Peyer's patch (tissue), 4 donors: ENCODE data around the gene SLC7A9.

ENCODE experiments used
- POLR2A ChIP-seq, 2 donors: fragments of 450-650 bp; IDR thresholded peaks; one replicate each; pipeline ENCODE4 v1.5.1; 2017; ENCODE audit warnings: antibody characterized with exemption in 2 of 2, mild to moderate bottlenecking in 2 of 2, moderate library complexity in 2 of 2
- TF ChIP-seq, protein P1 (sequence below), 6 experiments: fragments of 450-650 bp in 4 of 6; fragments of 200-600 bp in 2 of 6; sonication (generic) in 1 of 6; IDR thresholded peaks; one replicate each; pipeline ENCODE4 v1.5.1; 2017 to 2019; ENCODE audit warnings: antibody characterized with exemption in 6 of 6, mild to moderate bottlenecking in 3 of 6, moderate library complexity in 1 of 6

DNA sequence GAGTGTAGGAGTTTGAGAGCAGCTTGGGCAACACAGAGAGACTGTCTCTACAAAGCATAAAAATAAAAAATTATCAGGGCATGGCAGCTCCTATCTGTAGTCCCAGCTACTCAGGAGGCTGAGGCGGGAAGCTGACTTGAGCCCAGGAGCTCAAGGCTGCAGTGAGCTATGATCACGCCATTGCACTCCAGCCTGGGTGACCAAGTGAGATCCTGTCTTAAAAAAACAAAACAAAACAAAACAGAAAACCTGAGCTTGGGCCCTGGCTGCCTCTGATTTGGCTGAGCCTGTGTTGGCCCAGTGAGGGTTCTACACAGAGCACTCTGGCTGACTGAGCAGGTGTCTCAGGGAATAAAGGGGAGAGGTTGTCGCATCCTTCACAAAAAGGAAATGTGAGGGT lies 8.0 kb downstream of the SLC7A9 start:
- TF ChIP-seq, protein P1, sequence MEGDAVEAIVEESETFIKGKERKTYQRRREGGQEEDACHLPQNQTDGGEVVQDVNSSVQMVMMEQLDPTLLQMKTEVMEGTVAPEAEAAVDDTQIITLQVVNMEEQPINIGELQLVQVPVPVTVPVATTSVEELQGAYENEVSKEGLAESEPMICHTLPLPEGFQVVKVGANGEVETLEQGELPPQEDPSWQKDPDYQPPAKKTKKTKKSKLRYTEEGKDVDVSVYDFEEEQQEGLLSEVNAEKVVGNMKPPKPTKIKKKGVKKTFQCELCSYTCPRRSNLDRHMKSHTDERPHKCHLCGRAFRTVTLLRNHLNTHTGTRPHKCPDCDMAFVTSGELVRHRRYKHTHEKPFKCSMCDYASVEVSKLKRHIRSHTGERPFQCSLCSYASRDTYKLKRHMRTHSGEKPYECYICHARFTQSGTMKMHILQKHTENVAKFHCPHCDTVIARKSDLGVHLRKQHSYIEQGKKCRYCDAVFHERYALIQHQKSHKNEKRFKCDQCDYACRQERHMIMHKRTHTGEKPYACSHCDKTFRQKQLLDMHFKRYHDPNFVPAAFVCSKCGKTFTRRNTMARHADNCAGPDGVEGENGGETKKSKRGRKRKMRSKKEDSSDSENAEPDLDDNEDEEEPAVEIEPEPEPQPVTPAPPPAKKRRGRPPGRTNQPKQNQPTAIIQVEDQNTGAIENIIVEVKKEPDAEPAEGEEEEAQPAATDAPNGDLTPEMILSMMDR (IDR thresholded peaks at IDR 0.05), result no peak
- TF ChIP-seq POLR2A (IDR thresholded peaks at IDR 0.05), result no peak
